Adrenal gland (tissue), 12 donors: ENCODE results near the gene HMGXB3. TPM values are rescaled to one million over a fixed set of nuclear protein-coding genes. Genes with fewer than 3 reads are reported as not detected.
"Not testable (repeated sequence)": the region's sequence is repeated elsewhere in the genome, so short reads cannot be mapped to it uniquely, and the experiment has no call there.

ENCODE experiments used
- DNase-seq, 7 donors: peaks; one replicate each; pipeline ENCODE4 v3.0.0-alpha.2; 2019 to 2020
- H3K27ac ChIP-seq, 5 donors: fragments of 200-600 bp; sonication (generic) in 4 of 5; 1 replicate in 3 of 5; 2 replicates in 2 of 5; pipeline versions ENCODE4 v1.5.1 to v1.8.0; 2016 to 2020; ENCODE audit warnings: mild to moderate bottlenecking in 1 of 5
- H3K27me3 ChIP-seq: fragments of 200-600 bp; 2 replicates; pipeline ENCODE4 v1.8.0; 2021
- H3K36me3 ChIP-seq, 2 donors: fragments of 200-600 bp; replicated peaks in 1 of 2; 1 replicate in 1 of 2; 2 replicates in 1 of 2; pipeline versions ENCODE4 v1.5.1 to v1.8.0; 2018 to 2022
- H3K4me1 ChIP-seq, 2 donors: fragments of 200-600 bp; replicated peaks in 1 of 2; 1 replicate in 1 of 2; 2 replicates in 1 of 2; pipeline versions ENCODE4 v1.5.1 to v1.8.0; 2018 to 2021
- H3K4me3 ChIP-seq, 4 donors: fragments of 200-600 bp; sonication (generic) in 3 of 4; one replicate each; pipeline ENCODE4 v1.5.1; 2016 to 2018
- H3K9me3 ChIP-seq, 3 donors: fragments of 200-600 bp; sonication (generic) in 1 of 3; replicated peaks in 1 of 3; 1 replicate in 2 of 3; 2 replicates in 1 of 3; pipeline versions ENCODE4 v1.5.1 to v1.8.0; 2016 to 2021
- POLR2A ChIP-seq, 2 donors: fragments of 450-650 bp; IDR thresholded peaks; one replicate each; pipeline ENCODE4 v1.6.1; 2017; ENCODE audit warnings: antibody characterized with exemption in 2 of 2, mild to moderate bottlenecking in 2 of 2, moderate library complexity in 1 of 2
- WGBS, 4 donors: extraction: QIAGEN DNeasy Blood & Tissue Kit in 2 of 4; methylation state at CpG; one replicate each; pipeline versions ENCODE4 v1.1.5 to v1.1.7; 2013 to 2017; 5-methylcytosine and 5-hydroxymethylcytosine counted together
- intact Hi-C, 2 donors: fragments of 100-400 bp; cut with DNase I; formaldehyde crosslinking; loops; one replicate each; pipeline versions ENCODE4 v1.14.1 to v1.15.0; 2022 to 2023
- polyA plus RNA-seq, 3 donors: library from polyadenylated mRNA; stranded (reverse); fragments of 200-250 nt in 2 of 3; fragments of 350-450 nt in 1 of 3; fragmentation: Illumina TruSeq in 1 of 3; extraction: RNeasy Lipid Tissue Mini Kit (QIAGEN cat#74804) in 1 of 3; gene quantifications; one replicate each; pipeline ENCODE4 v1.2.3, GENCODE V29; 2013 to 2014
- total RNA-seq, 9 donors: library from RNA; depleted of rRNA in 4 of 9; stranded (reverse); fragments of >200 nt in 4 of 9; fragments of 120-200 nt in 1 of 9; fragmentation: NEBNext Ultra II Directional in 1 of 9; extraction: Animal tissue kit (Norgen Biotek cat#: 25700) in 1 of 9; gene quantifications; one replicate each; pipeline versions ENCODE4 v1.1.0 to v1.2.4, GENCODE V29; 2013 to 2023
- TF ChIP-seq, protein P1 (sequence below), 6 experiments: fragments of 450-650 bp in 4 of 6; fragments of 200-600 bp in 2 of 6; sonication (generic) in 1 of 6; IDR thresholded peaks; 1 replicate in 5 of 6; 2 replicates in 1 of 6; pipeline versions ENCODE4 v1.5.1 to v1.8.0; 2016 to 2021; ENCODE audit warnings: antibody characterized with exemption in 6 of 6, mild to moderate bottlenecking in 2 of 6, moderate library complexity in 1 of 6
- donor health status: healthy with polysubstance abuse.
- donor health status: Bipolar disorder and iron deficiency.
- donor health status: DM: yes; HTN: yes; CAD: no.
- donor health status: DM: no; HTN: no; CAD: no.
- donor health status: DM: no; HTN: no; CAD: no.
- donor health status: DM: yes; HTN: yes; CAD: no.

Gene HMGXB3
- total and polyA plus RNA-seq, 12 donors = 22.8 to 56.5 (median 36.1) TPM

- peaks cover 0 to 96% of the 10 kb centered on the region in 2 donors for H3K36me3 ChIP-seq
- intact Hi-C loops = no loop called here
- H3K4me3 ChIP-seq = no peak overlapping the region
- H3K9me3 ChIP-seq = no peaks in the 10 kb centered on the region
- no peak for DNase-seq
- no peaks in the 10 kb centered on the region for H3K27me3 ChIP-seq
- WGBS, 4 donors = 89 to 96% (median 95%) methylated on average over 6 of the region's 6 CpGs
- H3K27ac ChIP-seq = no peak overlapping the region
- peaks cover 13 to 44% of the 10 kb centered on the region in 2 donors for H3K4me1 ChIP-seq
- TF ChIP-seq, protein P1, sequence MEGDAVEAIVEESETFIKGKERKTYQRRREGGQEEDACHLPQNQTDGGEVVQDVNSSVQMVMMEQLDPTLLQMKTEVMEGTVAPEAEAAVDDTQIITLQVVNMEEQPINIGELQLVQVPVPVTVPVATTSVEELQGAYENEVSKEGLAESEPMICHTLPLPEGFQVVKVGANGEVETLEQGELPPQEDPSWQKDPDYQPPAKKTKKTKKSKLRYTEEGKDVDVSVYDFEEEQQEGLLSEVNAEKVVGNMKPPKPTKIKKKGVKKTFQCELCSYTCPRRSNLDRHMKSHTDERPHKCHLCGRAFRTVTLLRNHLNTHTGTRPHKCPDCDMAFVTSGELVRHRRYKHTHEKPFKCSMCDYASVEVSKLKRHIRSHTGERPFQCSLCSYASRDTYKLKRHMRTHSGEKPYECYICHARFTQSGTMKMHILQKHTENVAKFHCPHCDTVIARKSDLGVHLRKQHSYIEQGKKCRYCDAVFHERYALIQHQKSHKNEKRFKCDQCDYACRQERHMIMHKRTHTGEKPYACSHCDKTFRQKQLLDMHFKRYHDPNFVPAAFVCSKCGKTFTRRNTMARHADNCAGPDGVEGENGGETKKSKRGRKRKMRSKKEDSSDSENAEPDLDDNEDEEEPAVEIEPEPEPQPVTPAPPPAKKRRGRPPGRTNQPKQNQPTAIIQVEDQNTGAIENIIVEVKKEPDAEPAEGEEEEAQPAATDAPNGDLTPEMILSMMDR (IDR thresholded peaks at IDR 0.05) = no peak
- TF ChIP-seq POLR2A (IDR thresholded peaks at IDR 0.05) = no peak
Measured at GRCh38 chr5:150046031-150046430, 45.5 kb downstream of the HMGXB3 start.

GRCh38 chr5:150050172-150050811 lies 49.8 kb downstream of the HMGXB3 start:
- H3K9me3 ChIP-seq, H3K4me3 ChIP-seq, intact Hi-C loops, H3K27me3 ChIP-seq: not testable (repeated sequence)
- peak; percentile 60 to 82 (median 77) for DNase-seq
- Histone ChIP-seq H3K36me3 (peaks cover 0 to 98% of the 10 kb centered on the region in 2 donors), H3K4me1 (peaks cover 0 to 34% of the 10 kb centered on the region in 2 donors), H3K27ac (peak overlapping the region in 4 of 5 donors; percentile 3 to 74 (median 44))
- WGBS, 4 donors = 65 to 80% (median 69%) methylated on average over 10 to 14 of the region's 14 CpGs

GRCh38 chr5:150051657-150052195 lies 51.2 kb downstream of the HMGXB3 start:
- Histone ChIP-seq H3K4me3 (no peak overlapping the region), H3K27ac (peak overlapping the region in 1 of 5 donors; percentile 1), H3K27me3 (no peaks in the 10 kb centered on the region), H3K36me3 (peaks cover 0 to 93% of the 10 kb centered on the region in 2 donors), H3K4me1 (peaks cover 0 to 34% of the 10 kb centered on the region in 2 donors), H3K9me3 (no peaks in the 10 kb centered on the region)
- no peak for DNase-seq
- TF ChIP-seq, protein P1 (IDR thresholded peaks at IDR 0.05) = no peak
- TF ChIP-seq POLR2A (IDR thresholded peaks at IDR 0.05) = no peak
- intact Hi-C loops = no loop called here
- WGBS, 4 donors = 85 to 88% (median 87%) methylated on average over 18 of the region's 18 CpGs

DNA sequence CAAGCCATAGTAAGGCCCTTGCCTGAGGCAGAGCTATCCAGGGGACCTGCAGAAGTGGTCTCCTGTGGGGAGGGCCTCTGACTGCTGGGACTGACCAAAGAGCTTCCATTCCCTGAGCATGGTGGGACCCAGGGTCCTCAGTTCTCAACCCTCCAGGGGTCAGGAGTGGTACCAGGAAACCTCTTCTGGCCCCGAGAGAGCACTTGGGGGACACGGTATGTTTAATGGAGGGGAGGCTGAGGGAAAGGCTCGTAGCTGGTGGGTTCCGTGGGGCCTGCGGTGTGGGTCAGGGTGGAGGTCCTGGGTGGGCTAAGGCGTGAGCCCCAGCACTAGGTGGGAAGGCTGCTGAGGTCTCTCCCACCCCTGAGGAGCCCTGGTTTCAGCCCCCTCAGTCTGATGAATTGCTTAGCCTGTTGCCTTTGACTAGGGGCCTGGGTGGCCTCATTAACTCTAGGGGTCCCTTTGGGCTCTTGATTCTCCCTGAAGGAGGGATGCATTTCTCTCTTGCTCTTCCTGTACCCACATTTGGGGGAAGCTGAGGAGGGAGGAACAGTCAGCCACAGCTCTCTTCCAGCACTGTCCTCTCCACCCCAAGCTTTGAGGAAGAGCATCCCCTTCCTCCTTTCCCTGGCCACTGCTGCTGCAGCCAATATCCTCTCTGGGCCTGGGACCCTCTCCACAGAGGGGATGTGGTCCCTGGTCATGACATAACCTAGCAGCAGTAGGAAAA lies 51.9 kb downstream of the HMGXB3 start:
- TF ChIP-seq, protein P1 (IDR thresholded peaks at IDR 0.05) = no peak
- TF ChIP-seq POLR2A (IDR thresholded peaks at IDR 0.05) = no peak
- Histone ChIP-seq H3K4me1 (peaks cover 0 to 32% of the 10 kb centered on the region in 2 donors), H3K4me3 (no peak overlapping the region), H3K9me3 (no peaks in the 10 kb centered on the region), H3K27ac (peak overlapping the region in 2 of 5 donors; percentile 26 to 62), H3K36me3 (peaks cover 0 to 86% of the 10 kb centered on the region in 2 donors), H3K27me3 (no peaks in the 10 kb centered on the region)
- intact Hi-C loops = no loop called here
- DNase-seq = no peak
- 47 to 100% (median 69%) methylated on average over 3 to 6 of the region's 6 CpGs for WGBS, 4 donors
